Measurements from ENCODE around the gene MPP1. TPM values are rescaled to one million over a fixed set of nuclear protein-coding genes. Genes with fewer than 3 reads are reported as not detected.

The MPP1 gene
- total RNA-seq, 4 donors from 2014 or later = 9.9 to 15.0 (median 13.3) TPM

- Histone ChIP-seq H3K4me3 (no peak overlapping the region), H3K36me3 (no peaks in the 10 kb centered on the region), H3K27me3 (no peaks in the 10 kb centered on the region), H3K4me1 (peaks cover 3% of the 10 kb centered on the region), H3K9me3 (no peaks in the 10 kb centered on the region), H3K27ac (no peak overlapping the region)
- WGBS = 28% methylated on average over 11 of the region's 11 CpGs
- TF ChIP-seq CTCF (IDR thresholded peaks at IDR 0.05) (peak; percentile 54 to 61), POLR2A (IDR thresholded peaks at IDR 0.05) (no peak)
- DNase-seq (ENCODE audit: low spot score in 2 of 2) = no peak
Measured at GRCh38 chrX:154748712-154749339, 56.5 kb downstream of the MPP1 start.

- Histone ChIP-seq H3K27ac (no peak overlapping the region), H3K9me3 (no peaks in the 10 kb centered on the region), H3K4me1 (peaks cover 7% of the 10 kb centered on the region), H3K36me3 (no peaks in the 10 kb centered on the region), H3K4me3 (no peak overlapping the region), H3K27me3 (no peaks in the 10 kb centered on the region)
- DNase-seq (ENCODE audit: low spot score in 2 of 2) = no peak
- TF ChIP-seq POLR2A (IDR thresholded peaks at IDR 0.05) = no peak
- TF ChIP-seq EP300 (IDR thresholded peaks at IDR 0.05) = no peak
- TF ChIP-seq POLR2AphosphoS5 (IDR thresholded peaks at IDR 0.05) = no peak
- no peak for TF ChIP-seq CTCF (IDR thresholded peaks at IDR 0.05)
Measured at GRCh38 chrX:154742613-154743012, 62.7 kb downstream of the MPP1 start.

- H3K9me3 ChIP-seq = no peaks in the 10 kb centered on the region
- H3K27ac ChIP-seq = no peak overlapping the region
- H3K4me1 ChIP-seq = peaks cover 16% of the 10 kb centered on the region
- H3K36me3 ChIP-seq = no peaks in the 10 kb centered on the region
- TF ChIP-seq POLR2AphosphoS5 (IDR thresholded peaks at IDR 0.05) = no peak
- TF ChIP-seq POLR2A (IDR thresholded peaks at IDR 0.05) = no peak
- no peak for TF ChIP-seq CTCF (IDR thresholded peaks at IDR 0.05)
- TF ChIP-seq EP300 (IDR thresholded peaks at IDR 0.05) = no peak
- H3K4me3 ChIP-seq = no peak overlapping the region
- WGBS = 71% methylated on average over 2 of the region's 2 CpGs
- H3K27me3 ChIP-seq = no peaks in the 10 kb centered on the region
- DNase-seq (ENCODE audit: low spot score in 2 of 2) = no peak
Measured at GRCh38 chrX:154739952-154740465, 65.3 kb downstream of the MPP1 start.

GRCh38 chrX:154738011-154738738 is 67.1 kb downstream of the MPP1 start:
- no peaks in the 10 kb centered on the region for H3K9me3 ChIP-seq
- H3K27ac ChIP-seq = no peak overlapping the region
- peaks cover 24% of the 10 kb centered on the region for H3K4me1 ChIP-seq
- WGBS = 48% methylated on average over 8 of the region's 8 CpGs
- DNase-seq (ENCODE audit: low spot score in 2 of 2) = no peak
- no peaks in the 10 kb centered on the region for H3K36me3 ChIP-seq
- TF ChIP-seq EP300 (IDR thresholded peaks at IDR 0.05) (no peak), POLR2A (IDR thresholded peaks at IDR 0.05) (no peak), CTCF (IDR thresholded peaks at IDR 0.05) (no peak), POLR2AphosphoS5 (IDR thresholded peaks at IDR 0.05) (no peak)
- H3K4me3 ChIP-seq = no peak overlapping the region
- no peaks in the 10 kb centered on the region for H3K27me3 ChIP-seq

- TF ChIP-seq POLR2A (IDR thresholded peaks at IDR 0.05) = no peak
- TF ChIP-seq POLR2AphosphoS5 (IDR thresholded peaks at IDR 0.05) = no peak
- TF ChIP-seq CTCF (IDR thresholded peaks at IDR 0.05) = no peak
- no peak for TF ChIP-seq EP300 (IDR thresholded peaks at IDR 0.05)
- Histone ChIP-seq H3K27me3 (no peaks in the 10 kb centered on the region), H3K4me3 (no peak overlapping the region), H3K27ac (no peak overlapping the region), H3K4me1 (peaks cover 24% of the 10 kb centered on the region), H3K9me3 (no peaks in the 10 kb centered on the region), H3K36me3 (no peaks in the 10 kb centered on the region)
- no peak for DNase-seq (ENCODE audit: low spot score in 2 of 2)
- 78% methylated on average over 5 of the region's 5 CpGs for WGBS
Measured at GRCh38 chrX:154737136-154737535, 68.1 kb downstream of the MPP1 start.

Measured in suprapubic skin (tissue), 4 donors.